Measurements from ENCODE around the gene UBE2L3. TPM values are rescaled to one million over a fixed set of nuclear protein-coding genes. Genes with fewer than 3 reads are reported as not detected.
"Not testable (repeated sequence)": the region's sequence is repeated elsewhere in the genome, so short reads cannot be mapped to it uniquely, and the experiment has no call there.

Gene UBE2L3
- polyA plus RNA-seq, 1 donor, result 54.9 TPM

DNA sequence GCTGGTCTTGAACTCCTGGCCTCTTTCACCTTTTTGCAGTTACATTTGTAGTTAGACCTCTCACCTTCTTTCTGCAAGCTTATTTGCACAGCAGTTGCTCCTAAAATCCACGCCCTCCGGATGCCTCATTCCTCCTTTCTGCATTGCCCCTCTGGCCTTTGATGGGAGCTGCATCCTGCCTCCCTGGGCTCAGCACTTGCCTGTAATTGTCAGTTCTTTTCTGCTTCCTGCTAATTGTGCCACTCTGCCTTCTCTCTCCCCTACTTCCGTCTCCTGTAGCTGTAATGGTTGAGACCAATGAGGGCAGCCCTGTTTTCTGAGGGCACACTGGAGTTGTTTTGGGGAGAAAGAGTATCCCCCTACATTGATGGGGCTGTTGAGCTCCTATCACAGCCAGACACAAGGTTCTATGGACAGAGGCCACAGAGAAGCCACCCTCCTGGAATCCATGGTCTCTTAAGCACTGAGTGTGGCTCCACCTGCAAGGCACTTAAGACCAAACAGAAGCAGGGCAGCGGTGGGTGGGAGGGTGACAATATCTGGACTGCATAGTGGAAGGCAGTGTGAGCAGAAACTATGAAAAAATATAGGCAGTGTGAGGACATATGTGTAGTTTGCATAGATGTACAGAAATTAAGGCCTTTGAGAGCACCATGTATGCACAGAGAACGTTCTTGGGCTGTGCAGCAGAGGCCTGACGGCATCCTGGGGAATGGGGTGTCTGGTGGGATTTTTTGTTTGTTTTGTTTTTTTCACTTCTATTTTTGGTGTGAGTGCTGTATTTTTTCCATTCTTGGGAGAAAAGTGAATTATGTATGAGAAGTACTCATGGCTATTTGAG lies 31.8 kb downstream of the UBE2L3 start:
- WGBS (ENCODE audit: insufficient coverage, low lambda C conversion rate), result no CpG with 5 or more reads among the region's 6 CpGs
- Histone ChIP-seq H3K27ac (ENCODE audit: low read length) (no peak overlapping the region), H3K4me1 (ENCODE audit: control insufficient read depth, insufficient read depth, low read length) (no peaks in the 10 kb centered on the region), H3K4me3 (ENCODE audit: low read length) (no peak overlapping the region), H3K27me3 (ENCODE audit: control insufficient read depth, insufficient read depth, low read length) (no peaks in the 10 kb centered on the region), H3K9me3 (ENCODE audit: control insufficient read depth, low read depth, low read length) (no peaks in the 10 kb centered on the region), H3K36me3 (ENCODE audit: control insufficient read depth, insufficient read depth, low read length) (peaks cover 31% of the 10 kb centered on the region)
- DNase-seq, result no peak

DNA sequence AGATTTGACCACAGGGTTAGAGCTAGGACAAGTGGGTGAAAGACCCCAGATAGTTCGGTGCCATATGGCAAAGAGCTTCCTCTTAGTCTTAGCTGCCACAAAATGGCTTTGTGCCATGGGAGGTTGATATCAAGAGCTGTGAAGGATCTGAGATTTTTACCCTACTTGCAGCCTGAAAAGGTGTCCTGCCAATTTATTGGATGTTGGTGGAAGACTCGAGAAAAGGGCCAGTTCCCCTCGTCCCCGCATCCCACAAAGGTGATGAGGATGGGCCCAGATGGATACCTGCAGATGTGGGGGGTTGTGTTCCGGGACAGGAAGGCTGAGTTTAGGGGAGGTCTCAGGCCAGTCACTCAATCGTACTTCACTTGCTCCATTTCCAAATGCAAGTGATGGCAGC lies 35.1 kb downstream of the UBE2L3 start:
- no CpG with 5 or more reads among the region's 6 CpGs for WGBS (ENCODE audit: insufficient coverage, low lambda C conversion rate)
- no peak for DNase-seq
- Histone ChIP-seq H3K9me3 (ENCODE audit: control insufficient read depth, low read depth, low read length) (no peaks in the 10 kb centered on the region), H3K27me3 (ENCODE audit: control insufficient read depth, insufficient read depth, low read length) (no peaks in the 10 kb centered on the region), H3K4me1 (ENCODE audit: control insufficient read depth, insufficient read depth, low read length) (no peaks in the 10 kb centered on the region), H3K4me3 (ENCODE audit: low read length) (no peak overlapping the region), H3K36me3 (ENCODE audit: control insufficient read depth, insufficient read depth, low read length) (peaks cover 16% of the 10 kb centered on the region), H3K27ac (ENCODE audit: low read length) (no peak overlapping the region)

DNA sequence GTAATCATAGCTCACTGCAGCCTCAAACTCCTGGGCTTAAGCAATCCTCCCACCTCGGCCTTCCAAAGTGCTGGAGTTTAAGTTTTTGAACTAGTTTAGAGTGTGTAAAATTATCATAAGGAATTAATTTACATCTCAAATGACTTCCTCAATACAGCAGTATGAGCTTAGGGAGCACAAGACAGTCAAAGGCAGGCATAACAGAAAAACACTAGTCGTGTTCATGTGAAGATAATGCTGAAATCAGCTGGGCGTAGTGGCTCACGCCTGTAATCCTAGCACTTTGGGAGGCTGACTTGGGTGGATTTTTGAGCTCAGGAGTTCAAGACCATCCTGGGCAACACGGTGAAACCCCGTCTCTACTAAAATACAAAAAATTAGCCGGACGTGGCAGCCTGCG lies 36.5 kb downstream of the UBE2L3 start:
- WGBS (ENCODE audit: insufficient coverage, low lambda C conversion rate), result no CpG with 5 or more reads among the region's 9 CpGs
- no peak overlapping the region for H3K4me3 ChIP-seq (ENCODE audit: low read length)
- H3K9me3 ChIP-seq (ENCODE audit: control insufficient read depth, low read depth, low read length), result no peaks in the 10 kb centered on the region
- H3K27me3 ChIP-seq (ENCODE audit: control insufficient read depth, insufficient read depth, low read length), result no peaks in the 10 kb centered on the region
- H3K4me1 ChIP-seq (ENCODE audit: control insufficient read depth, insufficient read depth, low read length), result no peaks in the 10 kb centered on the region
- H3K27ac ChIP-seq (ENCODE audit: low read length), result no peak overlapping the region
- DNase-seq, result no peak
- peaks cover 18% of the 10 kb centered on the region for H3K36me3 ChIP-seq (ENCODE audit: control insufficient read depth, insufficient read depth, low read length)

DNA sequence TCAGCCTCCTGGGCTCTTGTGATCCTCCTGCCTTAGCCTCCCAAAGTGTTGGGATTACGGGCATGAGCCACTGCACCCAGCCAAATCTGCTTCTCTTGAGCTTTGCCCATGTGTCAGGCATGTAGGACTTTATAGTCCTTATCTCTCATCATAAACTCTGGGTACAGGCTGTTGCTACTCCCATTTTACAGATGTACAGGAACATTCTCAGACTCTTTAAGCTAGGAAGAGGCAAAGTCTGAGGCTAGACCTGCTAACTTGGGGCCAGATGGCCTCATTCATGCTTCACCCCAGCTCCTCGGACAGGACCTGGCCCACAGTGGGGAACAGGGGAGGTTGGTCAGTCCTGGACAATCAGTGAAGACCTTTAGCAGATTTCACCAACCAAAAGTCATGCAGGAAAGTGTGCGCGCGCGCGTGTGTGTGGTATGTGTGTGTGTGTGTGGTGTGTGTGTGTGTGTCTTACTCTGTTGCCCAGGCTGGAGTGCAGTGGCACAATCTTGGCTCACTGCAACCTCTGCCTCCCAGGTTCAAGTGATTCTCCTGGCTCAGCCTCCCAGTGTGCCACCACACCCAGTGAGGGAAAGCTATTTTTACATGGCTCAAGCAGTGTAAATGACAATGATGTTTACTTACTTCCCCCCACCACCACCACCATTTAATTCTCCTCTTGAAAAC lies 38.5 kb downstream of the UBE2L3 start:
- no peaks in the 10 kb centered on the region for H3K4me1 ChIP-seq (ENCODE audit: control insufficient read depth, insufficient read depth, low read length)
- DNase-seq, result no peak
- no CpG with 5 or more reads among the region's 7 CpGs for WGBS (ENCODE audit: insufficient coverage, low lambda C conversion rate)
- H3K4me3 ChIP-seq (ENCODE audit: low read length), result no peak overlapping the region
- H3K27me3 ChIP-seq (ENCODE audit: control insufficient read depth, insufficient read depth, low read length), result no peaks in the 10 kb centered on the region
- peaks cover 18% of the 10 kb centered on the region for H3K36me3 ChIP-seq (ENCODE audit: control insufficient read depth, insufficient read depth, low read length)
- H3K27ac ChIP-seq (ENCODE audit: low read length), result no peak overlapping the region
- no peaks in the 10 kb centered on the region for H3K9me3 ChIP-seq (ENCODE audit: control insufficient read depth, low read depth, low read length)

DNA sequence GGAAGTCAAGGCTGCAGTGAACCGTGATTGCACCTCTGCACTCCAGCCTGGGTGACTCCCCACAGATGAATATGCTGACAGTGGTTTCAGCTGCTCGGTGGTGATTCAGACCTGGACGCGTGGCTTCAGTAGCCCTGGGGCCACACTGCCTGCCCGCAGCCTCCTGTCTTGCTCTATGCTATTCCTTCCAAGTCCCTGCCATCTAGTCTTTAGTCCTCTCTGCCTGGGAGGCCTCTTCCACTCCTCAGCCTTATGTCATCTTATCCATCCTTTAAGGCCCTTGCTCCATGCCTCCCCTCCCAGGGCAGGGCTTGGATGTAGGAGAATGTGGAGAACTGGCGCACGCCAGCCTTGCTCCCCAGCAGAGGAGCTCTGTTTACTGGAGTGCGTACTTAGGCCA lies 39.3 kb downstream of the UBE2L3 start:
- no peak overlapping the region for H3K4me3 ChIP-seq (ENCODE audit: low read length)
- no peaks in the 10 kb centered on the region for H3K27me3 ChIP-seq (ENCODE audit: control insufficient read depth, insufficient read depth, low read length)
- peaks cover 25% of the 10 kb centered on the region for H3K36me3 ChIP-seq (ENCODE audit: control insufficient read depth, insufficient read depth, low read length)
- DNase-seq, result no peak
- no peaks in the 10 kb centered on the region for H3K4me1 ChIP-seq (ENCODE audit: control insufficient read depth, insufficient read depth, low read length)
- WGBS (ENCODE audit: insufficient coverage, low lambda C conversion rate), result 100% methylated on average over 4 of the region's 8 CpGs
- H3K27ac ChIP-seq (ENCODE audit: low read length), result no peak overlapping the region
- no peaks in the 10 kb centered on the region for H3K9me3 ChIP-seq (ENCODE audit: control insufficient read depth, low read depth, low read length)

DNA sequence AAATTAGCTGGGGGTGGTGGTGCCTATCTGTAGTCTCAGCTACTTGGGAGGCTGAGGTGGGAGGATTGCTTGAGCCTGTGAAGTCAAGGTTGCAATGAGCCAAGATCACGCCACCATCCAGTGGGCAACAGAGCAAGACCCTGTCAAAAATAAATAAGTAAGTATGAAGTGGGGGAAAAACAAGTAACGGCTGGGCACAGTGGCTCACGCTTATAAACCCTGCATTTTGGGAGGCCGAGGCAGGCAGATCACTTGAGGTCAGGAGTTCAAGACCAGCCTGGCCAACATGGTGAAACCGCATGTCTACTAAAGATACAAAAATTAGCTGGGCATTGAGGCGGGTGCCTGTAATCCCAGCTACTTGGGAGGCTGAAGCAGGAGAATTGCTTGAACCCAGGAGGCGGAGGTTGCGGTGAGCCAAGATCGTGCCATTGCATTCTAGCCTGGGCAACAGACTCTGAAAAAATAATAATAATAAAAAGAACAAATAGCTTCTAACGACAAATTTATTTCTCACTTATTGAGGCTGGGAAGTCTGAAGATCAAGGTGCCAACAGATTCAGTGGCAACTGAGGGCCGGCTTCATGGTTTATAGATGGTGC lies 42.1 kb downstream of the UBE2L3 start:
- H3K4me1 ChIP-seq (ENCODE audit: control insufficient read depth, insufficient read depth, low read length); DNase-seq; H3K9me3 ChIP-seq (ENCODE audit: control insufficient read depth, low read depth, low read length); H3K4me3 ChIP-seq (ENCODE audit: low read length); H3K27me3 ChIP-seq (ENCODE audit: control insufficient read depth, insufficient read depth, low read length); H3K27ac ChIP-seq (ENCODE audit: low read length): not testable (repeated sequence)
- no CpG with 5 or more reads among the region's 11 CpGs for WGBS (ENCODE audit: insufficient coverage, low lambda C conversion rate)
- peaks cover 43% of the 10 kb centered on the region for H3K36me3 ChIP-seq (ENCODE audit: control insufficient read depth, insufficient read depth, low read length)

DNA sequence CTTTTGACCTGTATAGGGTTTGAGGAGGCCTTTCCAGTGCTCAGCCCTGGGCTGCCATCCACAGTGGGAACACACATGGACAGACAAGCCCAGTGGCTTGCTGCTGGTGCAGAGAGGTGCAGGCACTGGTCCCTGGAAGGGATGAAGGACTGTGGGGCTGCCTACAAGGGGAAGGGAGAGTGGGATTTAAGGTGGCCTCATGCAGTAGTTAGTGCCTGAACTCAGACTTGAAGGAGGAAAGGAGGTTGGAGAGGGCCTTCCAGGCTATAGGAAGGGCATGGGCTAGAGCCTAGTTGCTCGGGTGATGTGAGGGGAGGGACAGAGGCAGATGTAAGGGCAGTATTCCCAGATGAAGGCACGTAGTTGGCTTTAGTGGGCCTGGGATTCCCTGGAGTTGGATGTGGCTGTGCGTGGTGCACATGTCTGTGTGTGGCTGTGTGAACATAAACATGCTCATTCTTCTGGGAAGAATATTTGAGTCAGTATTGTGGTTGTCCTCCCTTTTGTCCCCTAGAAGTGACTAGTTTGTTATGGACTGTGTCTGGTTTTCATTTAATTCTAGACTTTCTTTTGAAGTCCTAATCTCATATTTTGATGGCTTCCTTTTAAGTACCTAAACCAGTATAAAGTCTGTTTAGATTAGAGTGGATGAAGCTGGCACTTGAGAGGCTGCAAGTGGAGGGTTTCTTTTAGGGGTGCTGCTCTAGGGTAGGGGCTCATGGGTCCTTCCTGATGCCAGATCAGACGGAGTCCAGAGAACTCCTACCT lies 43.9 kb downstream of the UBE2L3 start:
- DNase-seq, result no peak
- H3K27ac ChIP-seq (ENCODE audit: low read length), result no peak overlapping the region
- H3K27me3 ChIP-seq (ENCODE audit: control insufficient read depth, insufficient read depth, low read length), result no peaks in the 10 kb centered on the region
- H3K4me1 ChIP-seq (ENCODE audit: control insufficient read depth, insufficient read depth, low read length), result no peaks in the 10 kb centered on the region
- no peak overlapping the region for H3K4me3 ChIP-seq (ENCODE audit: low read length)
- H3K9me3 ChIP-seq (ENCODE audit: control insufficient read depth, low read depth, low read length), result no peaks in the 10 kb centered on the region
- peaks cover 47% of the 10 kb centered on the region for H3K36me3 ChIP-seq (ENCODE audit: control insufficient read depth, insufficient read depth, low read length)
- no CpG with 5 or more reads among the region's 4 CpGs for WGBS (ENCODE audit: insufficient coverage, low lambda C conversion rate)

DNA sequence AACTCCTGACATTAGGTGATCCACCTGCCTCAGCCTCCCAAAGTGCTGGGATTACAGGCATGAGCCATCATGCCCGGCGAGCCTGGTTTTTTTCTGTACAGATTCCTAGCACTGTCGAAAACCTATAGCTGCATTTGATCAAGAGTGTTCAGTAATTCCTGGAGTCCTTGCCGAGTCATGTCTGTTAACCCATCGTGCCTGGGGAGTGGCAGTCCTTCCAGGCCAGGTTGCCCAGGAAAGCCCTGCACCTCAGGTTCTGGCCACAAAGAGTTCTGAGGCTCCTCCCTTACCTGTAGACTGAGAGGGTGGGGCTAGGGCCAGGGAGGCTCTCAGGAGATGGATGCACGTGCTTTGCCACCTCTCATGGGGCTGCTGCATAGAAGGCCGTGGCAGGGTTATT lies 45.3 kb downstream of the UBE2L3 start:
- Histone ChIP-seq H3K27me3 (ENCODE audit: control insufficient read depth, insufficient read depth, low read length) (no peaks in the 10 kb centered on the region), H3K4me3 (ENCODE audit: low read length) (no peak overlapping the region), H3K27ac (ENCODE audit: low read length) (no peak overlapping the region), H3K9me3 (ENCODE audit: control insufficient read depth, low read depth, low read length) (no peaks in the 10 kb centered on the region), H3K4me1 (ENCODE audit: control insufficient read depth, insufficient read depth, low read length) (no peaks in the 10 kb centered on the region), H3K36me3 (ENCODE audit: control insufficient read depth, insufficient read depth, low read length) (peaks cover 40% of the 10 kb centered on the region)
- no peak for DNase-seq
- no CpG with 5 or more reads among the region's 7 CpGs for WGBS (ENCODE audit: insufficient coverage, low lambda C conversion rate)

DNA sequence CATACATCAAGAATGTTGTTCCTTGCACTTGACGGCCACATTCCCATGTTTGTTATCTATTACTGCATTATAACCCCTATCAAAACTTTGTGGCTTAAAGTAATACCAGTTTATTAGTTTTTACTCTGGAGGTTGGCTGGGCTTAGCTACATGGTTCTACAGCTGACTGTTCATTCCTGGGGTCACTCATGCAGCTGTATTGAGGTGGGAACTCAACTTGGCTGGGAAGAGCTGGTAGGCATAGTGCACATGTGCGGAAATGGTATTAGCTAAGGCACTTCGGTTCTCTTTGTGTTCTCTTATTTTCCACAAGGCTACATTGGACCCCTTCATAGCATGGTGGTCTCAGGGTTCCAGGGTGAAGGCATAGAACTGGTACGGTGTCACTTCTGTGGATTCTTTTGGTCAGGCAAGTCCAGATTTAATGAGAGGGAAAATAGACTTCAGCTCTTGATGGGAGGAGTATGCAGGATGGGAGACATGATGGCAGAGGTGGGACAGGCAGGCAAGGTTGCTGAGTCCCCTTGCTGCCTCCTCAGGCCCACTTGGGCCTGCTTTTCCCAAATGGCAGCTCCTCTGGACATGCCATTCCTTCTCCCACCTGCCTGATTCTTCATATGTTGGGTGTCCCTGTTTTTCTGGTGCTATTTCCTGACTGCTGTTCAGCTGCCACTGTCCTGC lies 46.2 kb downstream of the UBE2L3 start:
- Histone ChIP-seq H3K4me3 (ENCODE audit: low read length) (no peak overlapping the region), H3K27ac (ENCODE audit: low read length) (no peak overlapping the region), H3K36me3 (ENCODE audit: control insufficient read depth, insufficient read depth, low read length) (peaks cover 44% of the 10 kb centered on the region), H3K4me1 (ENCODE audit: control insufficient read depth, insufficient read depth, low read length) (no peaks in the 10 kb centered on the region), H3K27me3 (ENCODE audit: control insufficient read depth, insufficient read depth, low read length) (no peaks in the 10 kb centered on the region), H3K9me3 (ENCODE audit: control insufficient read depth, low read depth, low read length) (no peaks in the 10 kb centered on the region)
- no peak for DNase-seq
- no CpG with 5 or more reads among the region's 4 CpGs for WGBS (ENCODE audit: insufficient coverage, low lambda C conversion rate)

DNA sequence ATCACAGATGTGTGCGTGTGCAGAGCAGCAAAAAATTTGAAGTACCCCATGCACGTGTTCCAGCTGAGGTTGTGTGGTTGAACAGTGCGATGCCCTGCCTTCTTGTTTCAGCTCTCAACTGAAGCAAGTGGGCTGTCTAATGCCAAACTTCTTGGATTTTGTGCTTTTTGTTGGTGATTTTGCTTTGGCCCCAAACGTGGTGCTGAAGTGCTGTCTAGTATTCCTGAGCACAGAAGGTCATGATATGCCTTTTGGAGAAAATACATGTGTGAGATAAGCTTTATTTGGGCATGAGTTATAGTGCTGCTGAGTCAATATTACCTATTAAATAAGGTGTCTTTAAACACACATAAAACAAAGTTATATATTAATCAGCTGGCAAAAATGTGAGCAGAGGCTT lies 48.2 kb downstream of the UBE2L3 start:
- H3K27me3 ChIP-seq (ENCODE audit: control insufficient read depth, insufficient read depth, low read length), result no peaks in the 10 kb centered on the region
- peaks cover 56% of the 10 kb centered on the region for H3K36me3 ChIP-seq (ENCODE audit: control insufficient read depth, insufficient read depth, low read length)
- H3K9me3 ChIP-seq (ENCODE audit: control insufficient read depth, low read depth, low read length), result no peaks in the 10 kb centered on the region
- DNase-seq, result no peak
- no peak overlapping the region for H3K4me3 ChIP-seq (ENCODE audit: low read length)
- H3K4me1 ChIP-seq (ENCODE audit: control insufficient read depth, insufficient read depth, low read length), result no peaks in the 10 kb centered on the region
- no CpG with 5 or more reads among the region's 4 CpGs for WGBS (ENCODE audit: insufficient coverage, low lambda C conversion rate)
- H3K27ac ChIP-seq (ENCODE audit: low read length), result no peak overlapping the region

Measured in large intestine (tissue), 3 donors.